Smooth muscle cell (in vitro differentiated cells): ENCODE measurements around the gene FGGY. TPM values are rescaled to one million over a fixed set of nuclear protein-coding genes. Genes with fewer than 3 reads are reported as not detected.
A peak's percentile ranks its signal among the peaks of the same experiment; 100 is the strongest.

Experiments
- DNase-seq: peaks from one replicate; lab custom pipeline; 2025; ENCODE audit not compliant: unreplicated experiment; lab: John Stamatoyannopoulos, UW
- H2AFZ ChIP-seq: fragments of 200-600 bp; sonication (generic); 2 replicates; pipeline ENCODE4 v1.6.0; 2016; ENCODE audit warnings: antibody characterized with exemption, low read depth, mild to moderate bottlenecking
- H3F3A ChIP-seq: fragments of 200-600 bp; sonication (generic); 2 replicates; pipeline ENCODE4 v1.6.0; 2017; ENCODE audit warnings: antibody characterized with exemption, low read depth
- H3K27ac ChIP-seq: fragments of 200-600 bp; sonication (generic); 2 replicates; pipeline ENCODE4 v1.5.1; 2016; ENCODE audit warnings: low read depth, mild to moderate bottlenecking
- H3K27me3 ChIP-seq: fragments of 200-600 bp; sonication (generic); 2 replicates; pipeline ENCODE4 v1.6.1; 2016; ENCODE audit warnings: low read depth, mild to moderate bottlenecking
- H3K36me3 ChIP-seq: fragments of 200-600 bp; sonication (generic); 2 replicates; pipeline ENCODE4 v1.5.1; 2016; ENCODE audit warnings: low read depth
- H3K4me1 ChIP-seq: fragments of 200-600 bp; sonication (generic); 2 replicates; pipeline ENCODE4 v1.5.1; 2016; ENCODE audit warnings: low read depth
- H3K4me2 ChIP-seq: fragments of 200-600 bp; sonication (generic); 2 replicates; pipeline ENCODE4 v1.6.0; 2016; ENCODE audit warnings: mild to moderate bottlenecking
- H3K4me3 ChIP-seq: fragments of 200-600 bp; sonication (generic); 2 replicates; pipeline ENCODE4 v1.5.1; 2016; ENCODE audit warnings: mild to moderate bottlenecking
- H3K79me2 ChIP-seq: fragments of 200-600 bp; sonication (generic); 2 replicates; pipeline ENCODE4 v1.6.0; 2016; ENCODE audit warnings: low read depth, mild to moderate bottlenecking
- H3K9ac ChIP-seq: fragments of 200-600 bp; sonication (generic); 2 replicates; pipeline ENCODE4 v1.6.0; 2016; ENCODE audit warnings: low read depth
- H3K9me3 ChIP-seq: fragments of 200-600 bp; sonication (generic); replicated peaks from 2 replicates; pipeline ENCODE4 v1.5.1; 2016; ENCODE audit warnings: low read depth
- H4K20me1 ChIP-seq: fragments of 200-600 bp; sonication (generic); 2 replicates; pipeline ENCODE4 v1.6.0; 2016; ENCODE audit warnings: low read depth
- CTCF ChIP-seq: fragments of 200-600 bp; sonication (generic); IDR thresholded peaks from 2 replicates; pipeline ENCODE4 v1.5.1; 2017; ENCODE audit warnings: borderline replicate concordance, mild to moderate bottlenecking, antibody characterized with exemption; ENCODE audit not compliant: insufficient read depth, poor library complexity, severe bottlenecking
- WGBS: methylation state at CpG from one replicate; pipeline ENCODE4 v1.1.7; 2016; ENCODE audit warnings: low lambda C conversion rate; 5-methylcytosine and 5-hydroxymethylcytosine counted together
- polyA plus RNA-seq: library from polyadenylated mRNA; unstranded; fragments of >200 nt; fragmentation: Nextera tagmentation; extraction: Ambion mirVana; gene quantifications from 2 replicates; pipeline ENCODE4 v1.2.1, GENCODE V29; 2016
- total RNA-seq: library from RNA; depleted of rRNA; stranded (reverse); fragments of >200 nt; gene quantifications from 2 replicates; pipeline ENCODE4 v1.2.3, GENCODE V29; 2014

The FGGY gene
- total and polyA plus RNA-seq, 2 experiments from 2014 or later, result 5.1 to 9.2 TPM

GRCh38 chr1:59438058-59438560, 141.2 kb downstream of the FGGY start:
- H3K9ac ChIP-seq, result no peak overlapping the region
- DNase-seq, result no peak
- H3K4me1 ChIP-seq, result no peaks in the 10 kb centered on the region
- no peak for TF ChIP-seq CTCF
- no peak overlapping the region for H3K4me2 ChIP-seq
- H3K27me3 ChIP-seq, result no peaks in the 10 kb centered on the region
- H3K27ac ChIP-seq, result peak overlapping the region; percentile 24
- peaks cover 1% of the 10 kb centered on the region for H3F3A ChIP-seq
- no peak overlapping the region for H3K4me3 ChIP-seq
- no peaks in the 10 kb centered on the region for H3K36me3 ChIP-seq
- H3K9me3 ChIP-seq, result no peaks in the 10 kb centered on the region
- no peak overlapping the region for H2AFZ ChIP-seq
- 94% methylated on average over 1 of the region's 1 CpG for WGBS
- no peaks in the 10 kb centered on the region for H3K79me2 ChIP-seq
- no peaks in the 10 kb centered on the region for H4K20me1 ChIP-seq

GRCh38 chr1:59442492-59442891, 145.6 kb downstream of the FGGY start:
- no peak for DNase-seq
- Histone ChIP-seq H3K4me1 (peaks cover 18% of the 10 kb centered on the region), H3K9me3 (no peaks in the 10 kb centered on the region), H3K79me2 (no peaks in the 10 kb centered on the region), H3K4me3 (no peak overlapping the region), H3K4me2 (peak overlapping the region; percentile 46), H3K36me3 (no peaks in the 10 kb centered on the region), H2AFZ (no peak overlapping the region), H3K27me3 (no peaks in the 10 kb centered on the region), H4K20me1 (no peaks in the 10 kb centered on the region), H3K27ac (peak overlapping the region; percentile 3), H3F3A (peaks cover 24% of the 10 kb centered on the region), H3K9ac (no peak overlapping the region)
- 85% methylated on average over 4 of the region's 4 CpGs for WGBS
- no peak for TF ChIP-seq CTCF

- no peak for TF ChIP-seq CTCF
- WGBS, result 6% methylated on average over 1 of the region's 1 CpG
- H3K4me2 ChIP-seq, result peak overlapping the region; percentile 46
Observed at GRCh38 chr1:59443310-59443709, 146.4 kb downstream of the FGGY start.

GRCh38 chr1:59444520-59444919, 147.6 kb downstream of the FGGY start:
- no peak overlapping the region for H3K4me3 ChIP-seq
- H3K36me3 ChIP-seq, result no peaks in the 10 kb centered on the region
- H3K9me3 ChIP-seq, result no peaks in the 10 kb centered on the region
- no peaks in the 10 kb centered on the region for H4K20me1 ChIP-seq
- no peak overlapping the region for H3K9ac ChIP-seq
- no peak overlapping the region for H3K4me2 ChIP-seq
- TF ChIP-seq CTCF, result no peak
- no peak overlapping the region for H2AFZ ChIP-seq
- H3K79me2 ChIP-seq, result no peaks in the 10 kb centered on the region
- H3K27ac ChIP-seq, result peak overlapping the region; percentile 75
- 96% methylated on average over 6 of the region's 6 CpGs for WGBS
- peaks cover 28% of the 10 kb centered on the region for H3F3A ChIP-seq
- no peak for DNase-seq
- H3K4me1 ChIP-seq, result peaks cover 18% of the 10 kb centered on the region
- H3K27me3 ChIP-seq, result no peaks in the 10 kb centered on the region

More at GRCh38 chr1:59443310-59443709, 146.4 kb downstream of the FGGY start:
- H3K27me3 ChIP-seq, result no peaks in the 10 kb centered on the region
- no peak for DNase-seq
- peaks cover 18% of the 10 kb centered on the region for H3K4me1 ChIP-seq
- no peaks in the 10 kb centered on the region for H3K79me2 ChIP-seq
- H3K27ac ChIP-seq, result peak overlapping the region; percentile 75
- H3K9me3 ChIP-seq, result no peaks in the 10 kb centered on the region
- no peaks in the 10 kb centered on the region for H4K20me1 ChIP-seq
- no peak overlapping the region for H3K9ac ChIP-seq
- peaks cover 28% of the 10 kb centered on the region for H3F3A ChIP-seq
- no peaks in the 10 kb centered on the region for H3K36me3 ChIP-seq
- H3K4me3 ChIP-seq, result no peak overlapping the region
- no peak overlapping the region for H2AFZ ChIP-seq
